ENCODE data around the gene ANO7.
"Not testable (repeated sequence)": the region's sequence is repeated elsewhere in the genome, so short reads cannot be mapped to it uniquely, and the experiment has no call there.

The ANO7 gene

DNA sequence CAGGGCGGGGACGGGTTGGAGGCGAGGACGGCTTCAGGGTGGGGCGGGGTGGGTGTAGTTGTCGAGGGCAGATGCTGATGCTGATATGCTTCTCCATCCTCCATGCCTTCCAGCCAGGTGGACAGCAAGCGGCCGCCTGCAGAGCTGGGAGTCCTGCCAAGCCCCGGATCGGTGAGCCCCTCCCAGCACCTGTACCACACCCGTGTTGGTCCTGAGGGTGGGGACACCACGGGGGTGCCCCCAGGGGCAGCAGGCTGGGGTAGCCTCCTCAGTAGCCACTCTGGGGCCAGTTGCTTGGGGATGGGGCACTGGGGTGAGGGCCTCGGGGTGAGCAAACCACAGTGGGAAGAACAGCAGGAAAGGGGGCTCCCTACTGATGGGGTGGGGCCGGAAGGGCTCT lies 2.6 kb downstream of the ANO7 start:
- no peak for DNase-seq

DNA sequence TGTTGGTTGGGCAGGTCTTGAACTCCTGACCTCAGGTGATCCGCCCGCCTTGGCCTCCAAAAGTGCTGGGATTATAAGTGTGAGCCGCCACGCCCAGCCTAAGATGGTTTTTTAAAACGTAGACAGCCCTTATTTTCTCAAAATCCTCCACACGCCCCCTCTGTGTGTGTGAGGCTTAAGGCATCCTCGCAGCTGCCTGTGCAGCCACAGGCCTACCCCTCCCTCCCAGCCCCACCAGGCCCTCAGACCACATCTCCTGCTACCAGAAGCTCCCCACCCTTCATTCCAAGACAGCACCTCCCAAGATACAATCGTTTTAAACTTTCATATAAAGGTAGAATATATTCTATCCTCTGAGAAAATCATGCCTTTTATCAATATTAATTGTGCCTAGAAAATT lies 4.8 kb downstream of the ANO7 start:
- DNase-seq = no peak

DNA sequence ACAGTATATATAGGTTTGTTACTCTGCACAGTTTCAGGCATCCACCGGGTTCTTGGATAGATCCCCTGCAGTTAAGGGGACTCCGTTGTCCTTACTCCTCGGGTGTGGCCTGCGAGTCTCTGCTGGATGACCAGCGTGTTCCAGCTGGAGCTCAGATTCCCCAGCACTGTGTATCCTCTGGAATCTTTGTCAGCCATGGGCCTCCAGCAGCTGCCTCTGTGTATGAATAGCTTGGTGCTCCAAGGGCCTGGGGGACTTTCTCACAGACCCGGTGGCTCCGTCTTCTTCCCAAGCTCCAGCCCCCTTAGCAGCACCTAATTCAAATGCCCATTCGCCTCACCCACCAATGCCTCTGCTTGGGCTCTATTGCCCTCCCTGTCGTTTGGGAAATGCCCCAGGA lies 6.3 kb downstream of the ANO7 start:
- no peak for DNase-seq

DNA sequence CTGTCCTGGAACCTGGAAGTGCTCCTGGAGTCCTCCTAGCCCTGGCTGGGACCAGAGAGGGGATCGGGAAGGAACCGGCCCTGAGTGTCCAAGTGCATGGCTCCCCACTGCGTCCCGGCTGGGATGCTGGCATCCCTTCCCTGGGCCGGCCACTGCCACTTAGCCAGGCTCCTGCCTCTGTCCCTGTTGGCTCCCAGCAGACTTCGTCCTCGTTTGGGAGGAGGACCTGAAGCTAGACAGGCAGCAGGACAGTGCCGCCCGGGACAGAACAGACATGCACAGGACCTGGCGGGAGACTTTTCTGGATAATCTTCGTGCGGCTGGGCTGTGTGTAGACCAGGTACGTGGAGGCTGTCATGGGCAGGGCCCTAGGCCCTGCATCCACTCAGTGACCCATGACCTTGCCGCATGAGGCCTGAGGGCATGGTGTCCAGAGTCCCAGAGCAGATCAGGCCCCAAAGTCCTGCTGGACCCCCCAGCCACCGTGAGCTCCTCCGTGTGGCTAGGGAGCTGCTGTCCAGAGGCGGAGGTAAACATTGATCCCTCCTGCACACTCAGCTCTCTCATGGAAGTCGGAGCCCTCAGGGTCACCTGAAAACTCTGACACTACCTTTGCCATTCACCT lies 7.1 kb downstream of the ANO7 start:
- no peak for DNase-seq

DNA sequence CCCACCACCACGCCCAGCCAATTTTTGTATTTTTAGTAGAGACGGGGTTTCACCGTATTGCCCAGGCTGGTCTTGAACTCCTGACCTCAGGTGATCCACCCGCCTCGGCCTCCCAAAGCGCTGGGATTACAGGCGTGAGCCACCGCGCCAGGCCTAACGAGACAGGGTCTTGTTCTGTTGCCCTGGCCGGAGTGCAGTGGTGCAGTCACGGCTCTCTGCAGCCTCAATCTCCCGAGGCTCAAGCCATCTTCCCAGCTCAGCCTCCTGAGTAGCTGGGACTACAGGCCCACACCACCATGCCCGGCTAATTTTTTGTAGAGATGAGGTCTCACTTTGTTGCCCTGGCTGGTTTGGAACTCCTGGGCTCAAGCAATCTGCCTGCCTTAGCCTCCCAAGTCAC lies 8.8 kb downstream of the ANO7 start:
- DNase-seq = not testable (repeated sequence)

DNA sequence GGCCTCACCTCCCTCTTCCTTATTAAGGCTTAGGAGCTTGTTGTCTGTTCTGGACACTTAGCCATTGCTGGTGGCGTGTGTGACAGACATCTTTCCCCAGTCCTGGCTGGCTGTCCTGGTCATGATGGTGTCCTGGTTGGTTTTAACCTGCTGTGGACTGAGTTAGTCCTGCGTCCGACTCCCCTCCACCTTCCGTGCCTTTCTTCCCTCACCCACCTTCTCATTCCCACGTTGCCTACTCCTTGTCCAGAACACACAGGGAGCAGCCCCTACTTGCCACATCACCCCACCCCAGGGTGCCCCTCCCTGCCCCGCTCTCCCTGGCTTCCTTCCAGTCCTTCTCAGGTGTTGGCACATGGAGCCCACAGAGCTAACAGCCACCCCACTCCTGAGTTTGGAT lies 9.5 kb downstream of the ANO7 start:
- DNase-seq = no peak

DNA sequence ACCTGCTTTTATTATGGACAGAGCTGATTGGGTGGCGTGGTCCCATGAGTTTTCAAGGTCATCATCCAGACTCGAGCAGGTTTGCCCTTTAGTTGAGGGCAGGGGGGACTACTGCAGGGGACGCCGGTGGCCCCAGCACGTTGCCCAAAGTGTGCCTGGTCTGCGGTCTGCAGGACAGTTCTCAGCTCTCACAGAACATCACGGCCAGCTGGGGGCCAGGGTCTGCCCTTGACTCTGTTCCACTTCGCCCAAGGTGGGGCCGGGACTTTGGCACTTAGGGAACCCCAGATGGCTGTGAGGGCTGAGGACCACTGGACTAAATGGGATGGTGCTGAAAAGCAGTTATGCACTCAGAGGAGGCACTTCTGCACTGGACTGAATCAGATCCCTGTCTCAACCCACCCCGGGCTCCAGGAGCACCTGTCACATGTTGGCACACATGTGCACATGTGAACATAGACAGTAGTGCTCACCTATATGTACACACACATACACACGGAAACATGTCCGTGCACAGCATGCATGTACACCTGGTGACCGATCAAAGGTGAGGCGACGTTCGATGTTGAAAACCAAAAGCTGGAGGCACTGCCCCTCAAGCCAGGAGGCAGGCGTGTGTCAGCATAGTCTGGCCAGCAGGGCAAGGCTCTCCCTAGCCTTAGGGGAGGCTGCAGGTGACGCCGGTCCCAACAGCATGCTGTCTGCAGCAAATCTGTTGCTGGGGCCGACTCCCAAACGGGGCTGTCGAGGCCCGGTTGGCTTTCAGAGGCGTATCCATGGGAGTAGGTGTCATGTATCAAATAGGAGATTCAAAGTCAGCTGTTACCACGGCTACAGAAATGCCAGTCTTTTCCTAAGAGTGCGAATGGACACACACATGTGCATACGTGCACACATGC lies 10.2 kb downstream of the ANO7 start:
- no peak for DNase-seq

DNA sequence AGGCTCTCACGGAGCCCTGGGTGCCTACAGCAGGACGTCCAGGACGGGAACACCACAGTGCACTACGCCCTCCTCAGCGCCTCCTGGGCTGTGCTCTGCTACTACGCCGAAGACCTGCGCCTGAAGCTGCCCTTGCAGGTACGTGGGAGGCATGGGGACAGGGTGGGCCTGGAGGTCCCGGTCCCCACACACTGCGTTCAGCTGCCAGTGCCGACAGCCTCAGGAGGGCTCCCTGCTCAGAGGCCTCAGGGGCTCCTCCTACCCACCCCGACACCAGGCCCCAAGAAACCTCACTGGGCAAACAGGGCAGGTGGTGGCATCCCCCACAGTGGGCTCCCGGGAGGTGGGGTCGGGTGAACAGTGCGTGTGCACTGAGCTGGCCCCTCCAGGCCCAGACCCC lies 10.8 kb downstream of the ANO7 start:
- DNase-seq = no peak

DNA sequence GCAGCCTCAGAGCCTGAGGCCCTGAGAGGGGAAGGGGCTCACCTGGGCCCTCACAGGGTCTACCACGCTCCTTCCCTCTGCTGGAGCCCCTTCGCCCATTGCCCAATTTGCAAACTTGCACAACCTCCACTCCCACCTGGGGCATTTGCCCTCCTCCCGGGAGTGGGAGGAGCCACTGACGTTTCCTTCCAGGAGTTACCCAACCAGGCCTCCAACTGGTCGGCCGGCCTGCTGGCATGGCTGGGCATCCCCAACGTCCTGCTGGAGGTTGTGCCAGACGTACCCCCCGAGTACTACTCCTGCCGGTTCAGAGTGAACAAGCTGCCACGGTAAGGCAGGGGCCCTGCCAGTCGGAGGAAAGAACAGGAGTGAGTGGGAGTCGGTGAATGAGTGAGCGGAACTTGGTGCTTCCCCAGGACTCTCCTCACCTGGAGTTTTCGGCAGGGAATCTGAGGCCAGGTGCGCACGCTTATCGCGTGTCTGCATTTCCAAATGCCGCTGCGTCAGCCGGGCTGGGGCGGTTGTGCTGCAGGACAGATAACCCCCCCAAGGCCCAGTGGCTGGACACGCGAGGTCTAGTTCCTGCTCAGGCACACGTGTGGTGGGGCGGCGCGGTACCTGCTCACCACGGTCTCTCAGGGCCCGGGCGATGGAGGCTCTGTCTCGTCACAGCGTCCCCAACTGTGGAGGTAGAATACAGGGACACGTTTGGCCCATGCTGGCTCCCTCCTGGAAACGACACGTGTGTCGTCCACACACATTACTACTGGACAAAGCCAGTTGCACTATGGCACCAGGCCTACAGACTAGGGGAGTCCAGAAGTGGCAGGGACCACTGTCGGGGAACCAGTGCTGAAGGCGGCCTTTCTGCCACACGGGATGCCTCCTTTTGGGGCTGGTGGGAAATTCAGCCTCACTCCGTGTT lies 11.7 kb downstream of the ANO7 start:
- DNase-seq = no peak

DNA sequence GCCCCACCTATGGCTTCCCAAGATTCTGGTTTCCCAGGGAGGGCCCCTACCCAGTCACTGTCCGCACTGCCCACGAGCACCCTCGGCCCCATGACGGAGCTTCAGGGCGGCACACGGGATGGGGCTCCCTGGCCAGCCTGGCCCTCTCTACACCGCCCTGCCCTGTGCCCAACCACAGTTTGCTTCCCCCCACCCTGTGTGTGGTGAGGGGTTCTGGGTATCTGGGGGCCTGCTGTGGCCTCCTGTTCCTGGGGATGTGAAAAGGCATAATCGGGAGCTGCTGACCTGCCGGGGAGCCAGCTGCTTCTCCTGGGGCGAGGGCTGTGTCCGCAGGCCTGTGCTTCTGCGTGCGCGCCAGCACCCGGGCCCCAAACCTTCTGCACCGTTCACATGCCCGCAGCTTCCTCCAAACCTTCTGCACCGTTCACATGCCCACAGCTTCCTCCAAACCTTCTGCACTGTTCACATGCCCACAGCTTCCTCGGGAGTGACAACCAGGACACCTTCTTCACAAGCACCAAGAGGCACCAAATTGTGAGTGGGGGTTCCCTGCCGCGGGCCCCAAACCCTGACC lies 12.4 kb downstream of the ANO7 start:
- no peak for DNase-seq

DNA sequence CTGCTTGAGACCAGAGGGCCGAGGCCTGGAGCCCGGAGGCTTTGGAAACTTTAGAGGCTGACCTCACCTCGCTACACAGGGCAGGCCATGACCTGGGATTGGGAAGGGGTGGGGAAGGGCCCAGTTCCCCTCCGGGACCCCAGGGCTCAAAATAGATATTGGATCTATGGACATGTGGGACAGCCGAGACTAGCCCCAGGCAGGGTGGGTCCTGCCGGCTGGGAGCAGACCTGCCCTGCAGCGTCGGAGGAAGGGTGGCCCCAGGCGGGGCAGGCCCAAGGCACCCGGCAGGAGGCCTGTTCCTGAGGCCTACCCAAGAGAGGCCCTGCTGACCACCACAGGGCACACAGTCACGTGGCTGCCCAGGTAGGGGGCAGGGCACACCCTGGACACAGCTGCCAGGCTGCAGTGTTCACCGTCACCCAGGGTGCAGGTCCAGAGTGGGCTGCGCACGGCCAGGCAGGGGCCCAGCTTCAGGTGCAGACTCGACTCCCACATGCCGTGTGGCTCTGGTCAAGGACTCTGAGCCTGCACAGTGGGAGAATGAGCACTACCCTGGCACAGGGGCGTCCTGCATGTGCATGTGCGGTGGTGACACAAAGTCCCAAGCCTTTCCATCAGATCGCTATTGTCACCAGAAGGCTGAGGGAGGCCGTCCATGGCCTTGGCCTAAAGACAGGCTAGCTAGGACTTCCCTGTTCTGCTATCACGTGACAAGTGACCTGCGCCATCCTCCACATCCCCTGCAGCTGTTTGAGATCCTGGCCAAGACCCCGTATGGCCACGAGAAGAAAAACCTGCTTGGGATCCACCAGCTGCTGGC lies 13.2 kb downstream of the ANO7 start:
- no peak for DNase-seq

DNA sequence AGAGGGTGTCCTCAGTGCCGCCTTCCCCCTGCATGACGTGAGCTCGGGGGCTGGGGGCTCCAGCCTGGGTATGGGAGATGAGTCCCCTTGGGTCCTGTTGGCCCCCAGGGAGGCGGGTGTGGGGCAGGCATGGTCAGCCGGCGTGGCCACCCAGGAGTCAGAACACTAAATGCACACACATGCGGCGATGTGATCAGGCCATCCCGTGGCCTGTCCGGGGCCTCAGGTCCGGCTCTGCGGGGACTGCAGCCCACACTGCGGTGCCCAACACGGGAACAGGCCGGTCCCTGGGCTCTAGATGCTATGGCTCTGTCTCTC lies 13.8 kb downstream of the ANO7 start:
- DNase-seq = no peak

DNA sequence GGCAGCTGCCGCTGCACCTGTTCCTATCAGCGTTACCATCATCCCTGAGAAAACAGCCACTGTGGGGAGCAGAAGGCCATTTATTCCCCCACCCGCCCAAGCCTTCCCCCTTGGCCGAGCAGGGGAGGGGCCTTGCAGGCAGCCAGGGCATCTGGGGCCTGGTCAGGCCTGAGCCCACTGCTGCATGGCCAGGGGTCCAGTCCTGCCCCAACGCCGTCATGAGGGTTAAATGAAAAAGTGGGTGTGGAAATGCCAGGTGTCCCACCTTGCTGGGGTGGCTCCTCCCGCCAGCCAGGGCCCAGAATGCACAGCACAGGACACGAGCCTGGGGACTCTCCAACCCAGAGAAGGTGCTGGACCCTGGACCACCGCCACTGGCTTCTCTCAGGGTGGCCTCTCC lies 14.2 kb downstream of the ANO7 start:
- no peak for DNase-seq

DNA sequence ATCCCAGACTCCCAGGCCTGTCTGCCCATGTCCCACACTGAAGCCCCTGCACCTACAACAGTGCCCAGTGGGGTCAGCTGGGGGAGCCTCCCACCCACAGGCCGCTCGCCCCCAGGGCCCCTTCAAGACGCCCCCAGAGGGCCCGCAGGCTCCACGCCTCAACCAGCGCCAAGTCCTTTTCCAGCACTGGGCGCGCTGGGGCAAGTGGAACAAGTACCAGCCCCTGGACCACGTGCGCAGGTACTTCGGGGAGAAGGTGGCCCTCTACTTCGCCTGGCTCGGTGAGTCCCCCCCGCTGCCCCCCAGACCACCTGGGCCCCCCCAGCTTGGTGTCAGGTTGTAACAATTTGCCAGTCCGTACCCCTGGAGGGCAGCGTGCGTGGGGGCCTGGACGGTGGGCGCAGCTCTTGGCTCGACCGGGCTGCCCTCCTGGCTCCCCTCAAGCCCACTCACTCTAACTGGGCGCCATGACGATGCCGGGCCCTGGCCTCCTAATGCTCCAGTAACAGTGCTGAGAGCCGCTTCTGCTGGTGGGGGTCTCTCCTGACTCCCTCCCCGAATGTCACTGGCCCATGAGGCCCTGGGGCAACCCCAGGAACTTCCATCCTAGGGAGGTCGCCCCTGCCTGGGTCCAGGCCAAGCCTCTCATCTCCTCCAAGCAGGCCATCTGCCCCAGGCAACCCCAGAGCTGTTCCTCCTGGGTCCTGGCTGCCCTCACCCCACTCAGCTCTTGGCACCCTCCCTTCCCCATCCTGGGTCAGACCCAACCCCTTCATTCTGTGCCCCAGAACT lies 14.9 kb downstream of the ANO7 start:
- no peak for DNase-seq

DNA sequence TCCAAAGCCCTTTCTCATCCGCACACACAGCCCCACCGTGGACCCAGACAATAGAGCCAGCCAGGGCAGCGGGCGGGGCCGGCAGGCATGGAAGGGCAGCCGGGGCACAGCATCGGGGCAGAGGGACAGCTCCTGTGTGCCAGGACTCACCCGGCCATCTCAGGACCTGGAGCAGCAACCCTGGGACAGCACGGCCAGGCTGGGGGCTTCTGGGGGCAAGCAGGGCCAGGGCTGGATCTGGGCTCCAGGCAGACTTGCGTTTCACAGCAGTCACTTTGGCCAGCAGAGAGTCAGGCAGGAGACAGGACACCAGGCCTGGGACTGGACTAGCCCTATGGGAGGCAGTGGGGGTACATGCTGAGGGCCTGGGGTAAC lies 15.5 kb downstream of the ANO7 start:
- no peak for DNase-seq

DNA sequence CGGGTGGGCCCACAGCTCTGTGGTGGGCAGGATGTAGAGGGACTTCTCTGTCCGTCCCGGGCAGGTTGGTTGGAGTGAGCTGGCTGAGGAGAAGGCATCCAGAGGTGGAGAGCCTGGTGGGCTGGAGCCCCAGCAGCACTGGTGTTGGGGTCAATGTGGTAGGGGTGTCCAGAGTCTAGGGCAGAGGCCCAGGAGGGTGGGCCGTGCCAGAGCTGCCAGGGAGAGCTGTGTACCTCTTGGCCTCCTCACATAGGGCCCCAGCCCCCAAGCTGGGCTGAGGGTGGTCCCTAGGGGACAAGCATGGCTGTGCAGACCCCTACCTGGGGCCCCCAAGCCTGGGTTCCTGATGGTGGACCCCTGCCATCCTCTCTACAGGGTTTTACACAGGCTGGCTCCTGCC lies 16.0 kb downstream of the ANO7 start:
- DNase-seq = no peak

DNA sequence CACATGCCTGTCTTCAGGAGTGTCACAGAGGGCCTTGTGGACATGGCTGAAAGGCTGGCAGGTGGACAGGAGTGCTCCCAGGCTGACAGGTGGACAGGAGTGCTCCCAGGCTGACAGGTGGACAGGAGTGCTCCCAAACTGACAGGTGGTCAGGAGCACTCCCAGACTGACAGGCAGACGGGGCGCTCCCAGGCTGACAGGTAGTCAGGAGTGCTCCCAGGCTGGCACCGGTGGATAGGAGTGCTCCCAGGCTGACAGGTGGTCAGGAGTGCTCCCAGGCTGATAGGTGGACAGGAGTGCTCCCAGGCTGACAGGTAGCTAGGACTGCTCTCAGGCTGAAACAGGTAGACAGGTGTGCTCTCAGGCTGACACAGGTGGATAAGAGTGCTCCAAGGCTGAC lies 16.6 kb downstream of the ANO7 start:
- DNase-seq = no peak

DNA sequence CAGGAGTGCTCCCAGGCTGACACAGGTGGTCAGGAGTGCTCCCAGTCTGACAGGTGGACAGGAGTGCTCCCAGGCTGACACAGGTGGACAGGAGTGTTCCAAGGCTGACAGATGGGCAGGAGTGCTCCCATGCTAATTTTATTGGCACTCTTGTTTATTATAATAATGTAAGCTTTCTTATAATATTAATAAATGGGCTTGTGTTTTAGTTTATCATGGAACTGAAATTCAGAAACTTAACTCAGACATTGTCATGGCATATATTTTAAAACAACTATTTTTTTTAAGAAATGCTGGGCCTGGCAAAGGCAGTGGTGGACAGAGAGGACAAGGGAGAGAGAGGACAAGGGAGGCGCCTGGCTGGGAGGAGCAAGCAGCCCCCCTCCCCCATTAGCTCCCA lies 18.7 kb downstream of the ANO7 start:
- DNase-seq = no peak

DNA sequence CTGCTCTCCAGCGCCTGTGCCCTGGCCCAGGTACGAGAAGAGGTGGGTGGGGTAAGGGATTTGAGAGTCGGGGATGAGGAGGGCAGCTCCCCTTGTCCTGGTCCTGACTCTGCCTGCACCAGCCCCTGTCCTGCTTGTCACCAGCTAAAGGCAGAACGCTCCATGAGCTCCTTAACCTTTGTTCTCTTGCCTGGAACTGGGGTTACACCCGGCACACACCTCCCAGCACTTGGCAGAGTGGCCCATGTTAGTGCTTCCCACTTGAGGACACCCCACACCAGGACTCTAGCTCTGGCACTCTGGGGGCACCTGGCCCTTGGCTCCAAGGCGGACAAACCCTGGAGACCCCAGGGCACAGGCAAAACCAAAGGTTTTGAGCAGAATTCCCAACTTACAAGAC lies 19.2 kb downstream of the ANO7 start:
- DNase-seq = no peak

DNA sequence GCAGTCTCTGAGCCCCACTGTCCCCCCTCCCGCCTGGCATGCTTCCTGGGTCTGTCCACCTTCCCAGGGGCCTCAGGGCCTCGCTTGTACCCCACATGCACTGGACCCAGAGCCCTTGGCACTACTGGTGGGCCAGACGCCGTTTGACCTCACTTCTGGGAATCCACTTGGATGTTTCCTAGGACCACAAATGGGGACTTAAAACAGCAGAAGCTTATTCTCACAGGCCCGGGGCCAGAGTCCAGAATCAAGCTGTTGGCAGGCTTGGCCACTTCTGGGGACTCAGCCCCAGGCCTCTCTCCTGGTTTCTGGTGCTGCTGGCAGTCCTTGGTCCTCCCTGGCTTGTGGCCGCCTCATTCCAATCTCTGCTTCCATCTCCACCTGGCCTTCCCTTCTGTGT lies 19.6 kb downstream of the ANO7 start:
- DNase-seq = no peak

DNA sequence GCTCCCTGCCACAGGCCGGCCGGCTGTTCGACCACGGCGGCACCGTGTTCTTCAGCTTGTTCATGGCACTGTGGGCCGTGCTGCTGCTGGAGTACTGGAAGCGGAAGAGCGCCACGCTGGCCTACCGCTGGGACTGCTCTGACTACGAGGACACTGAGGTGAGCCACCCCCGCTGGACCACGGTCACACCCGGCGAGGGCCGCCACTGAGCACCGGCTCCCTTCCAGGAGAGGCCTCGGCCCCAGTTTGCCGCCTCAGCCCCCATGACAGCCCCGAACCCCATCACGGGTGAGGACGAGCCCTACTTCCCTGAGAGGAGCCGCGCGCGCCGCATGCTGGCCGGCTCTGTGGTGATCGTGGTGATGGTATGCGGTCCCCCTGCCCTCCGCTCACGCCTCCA lies 20.8 kb downstream of the ANO7 start:
- no peak for DNase-seq

DNA sequence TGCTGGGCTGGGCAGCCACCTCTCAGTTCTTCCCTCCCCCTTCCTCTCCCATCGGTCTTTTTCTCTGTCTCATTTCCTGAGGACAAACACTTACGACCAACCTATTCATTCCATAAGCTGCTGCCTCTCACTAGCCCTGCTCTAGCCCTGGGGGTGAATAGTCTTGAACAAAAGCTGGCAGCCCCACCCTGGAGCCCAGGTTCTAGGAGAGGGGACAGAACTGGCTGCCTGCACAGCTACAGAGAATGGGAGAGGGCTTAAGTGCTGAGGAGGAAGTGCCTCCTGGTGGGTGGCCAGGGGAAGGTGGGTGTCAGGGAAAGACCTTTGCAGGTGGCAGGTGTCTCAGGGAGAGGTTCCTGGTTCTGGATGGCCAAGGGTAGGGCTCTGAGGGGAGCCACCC lies 22.8 kb downstream of the ANO7 start:
- no peak for DNase-seq
